ENCODE measurements around the gene PLCE1. TPM values are rescaled to one million over a fixed set of nuclear protein-coding genes. Genes with fewer than 3 reads are reported as not detected.
A peak's percentile ranks its signal among the peaks of the same experiment; 100 is the strongest.

Gene PLCE1
- total RNA-seq, 1 experiment from 2014 or later = 0.13 TPM

GRCh38 chr10:94042001-94042833 lies 48.5 kb downstream of the PLCE1 start:
- Histone ChIP-seq H2BK5ac (ENCODE audit: insufficient read length, low read length) (no peak overlapping the region), H3K23ac (ENCODE audit: insufficient read length, low read depth, low read length) (no peak overlapping the region), H4K8ac (replicated peaks; ENCODE audit: insufficient read length, low read depth, low read length) (no peak overlapping the region), H2BK15ac (ENCODE audit: low read depth, low read length) (no peak overlapping the region), H3K79me1 (ENCODE audit: insufficient read depth, low read depth, low read length, poor library complexity, severe bottlenecking) (no peaks in the 10 kb centered on the region), H3K4ac (ENCODE audit: low read depth, low read length) (no peak overlapping the region), H3K4me1 (ENCODE audit: insufficient read depth, low read length) (peaks cover 2% of the 10 kb centered on the region; the same call in 1 of the 2 replicates), H3K56ac (ENCODE audit: insufficient read length, low read depth, low read length) (no peak overlapping the region), H3K9ac (ENCODE audit: extremely low read depth, insufficient read length, low read length) (no peak overlapping the region), H2BK120ac (ENCODE audit: low read depth, low read length, poor library complexity, severe bottlenecking) (no peak overlapping the region), H3K23me2 (ENCODE audit: insufficient read length, low read depth, low read length, poor library complexity, severe bottlenecking) (no peaks in the 10 kb centered on the region), H4K91ac (ENCODE audit: insufficient read length, low read depth, low read length) (no peak overlapping the region), H3K9me3 (ENCODE audit: control insufficient read depth, low read depth, low read length) (no peaks in the 10 kb centered on the region), H3K27me3 (ENCODE audit: insufficient read depth, low read length) (no peaks in the 10 kb centered on the region), H3K27ac (ENCODE audit: insufficient read length, low read depth, low read length) (no peak overlapping the region), H3T11ph (ENCODE audit: low read length) (no peak overlapping the region), H4K20me1 (ENCODE audit: control insufficient read depth, insufficient read depth, insufficient read length) (no peaks in the 10 kb centered on the region), H2BK12ac (ENCODE audit: insufficient read length, low read depth, low read length) (no peak overlapping the region), H3K18ac (ENCODE audit: insufficient read length, low read depth, low read length) (no peak overlapping the region), H3K14ac (ENCODE audit: insufficient read depth, low read length) (no peak overlapping the region), H3K79me2 (ENCODE audit: insufficient read depth, low read length) (no peaks in the 10 kb centered on the region), H3K4me2 (ENCODE audit: insufficient read depth, insufficient read length, low read length) (no peak overlapping the region), H2BK20ac (ENCODE audit: low read depth, low read length, poor library complexity, severe bottlenecking) (no peak overlapping the region), H4K5ac (ENCODE audit: insufficient read length, low read depth, low read length) (no peak overlapping the region), H2AFZ (ENCODE audit: low read length) (no peak overlapping the region), H2AK5ac (ENCODE audit: insufficient read length, low read length) (no peak overlapping the region)
- WGBS (ENCODE audit: extremely low coverage, insufficient read length, low lambda C conversion rate) = no CpG with 5 or more reads among the region's 3 CpGs
- Mint-ChIP-seq H3K9me3 (no peaks in the 10 kb centered on the region), H3K27ac (no peak overlapping the region), H3K4me1 (peaks cover 4 to 8% of the 10 kb centered on the region in 2 experiments), H3K36me3 (ENCODE audit: insufficient read depth in 1 of 3, low read depth in 3 of 3) (no peaks in the 10 kb centered on the region), H3K4me3 (no peak overlapping the region), H3K27me3 (ENCODE audit: low read depth) (no peaks in the 10 kb centered on the region; the same call in 1 of the 2 replicates)
- no peak; the same call in 2 of the 3 replicates for TF ChIP-seq CTCF (conservative IDR thresholded peaks at IDR 0.05)
- peak; percentile 27 for DNase-seq

Data from H9 (cell line).